CD4-positive, alpha-beta T cell treated with Interleukin-15 for 1 hour (primary cell): ENCODE measurements around the gene ZMYND12.
"Not testable (repeated sequence)": the region's sequence is repeated elsewhere in the genome, so short reads cannot be mapped to it uniquely, and the experiment has no call there.

Source experiments
- DNase-seq: peaks from one replicate; pipeline ENCODE4 v3.0.0-alpha.2; 2020

The ZMYND12 gene, protein sequence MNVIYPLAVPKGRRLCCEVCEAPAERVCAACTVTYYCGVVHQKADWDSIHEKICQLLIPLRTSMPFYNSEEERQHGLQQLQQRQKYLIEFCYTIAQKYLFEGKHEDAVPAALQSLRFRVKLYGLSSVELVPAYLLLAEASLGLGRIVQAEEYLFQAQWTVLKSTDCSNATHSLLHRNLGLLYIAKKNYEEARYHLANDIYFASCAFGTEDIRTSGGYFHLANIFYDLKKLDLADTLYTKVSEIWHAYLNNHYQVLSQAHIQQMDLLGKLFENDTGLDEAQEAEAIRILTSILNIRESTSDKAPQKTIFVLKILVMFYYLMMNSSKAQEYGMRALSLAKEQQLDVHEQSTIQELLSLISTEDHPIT

DNA sequence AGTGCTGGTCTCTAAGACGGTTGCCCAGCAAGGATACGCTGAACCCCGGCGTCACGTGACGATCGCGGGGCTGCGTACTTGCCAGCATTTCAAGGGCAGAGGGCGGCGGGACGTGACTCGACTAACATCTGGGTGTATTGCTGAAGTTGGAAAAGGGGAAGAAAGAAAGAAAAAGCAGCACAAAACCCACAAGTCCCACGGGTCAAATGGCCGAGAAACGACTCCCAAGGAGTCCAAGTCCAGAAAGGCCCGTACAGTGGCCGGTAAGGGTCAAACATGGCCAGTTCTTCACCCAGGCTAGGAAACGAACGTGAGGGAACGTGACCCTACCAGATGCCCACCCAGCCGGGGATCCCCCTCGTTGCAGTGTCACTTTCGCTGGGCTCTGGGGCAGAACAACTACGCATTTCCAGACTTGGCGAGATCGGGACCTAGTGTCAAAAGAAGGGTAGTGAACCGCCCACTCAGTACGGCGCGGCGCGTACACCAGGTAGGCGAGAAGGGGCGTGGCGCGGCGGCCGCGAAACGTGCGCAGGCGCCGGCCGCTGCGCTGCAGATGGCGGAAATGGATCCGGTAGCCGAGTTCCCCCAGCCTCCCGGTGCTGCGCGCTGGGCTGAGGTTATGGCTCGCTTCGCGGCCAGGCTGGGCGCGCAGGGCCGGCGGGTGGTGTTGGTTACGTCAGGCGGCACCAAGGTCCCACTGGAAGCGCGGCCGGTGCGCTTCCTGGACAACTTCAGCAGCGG lies at the start of gene ZMYND12, which contains the start of gene PPCS:
TSS of gene ZMYND12 (minus strand) at position 13 of the 744 bp plus-strand sequence. CDS start 25 bp downstream, outside the sequence.
TSS of gene PPCS (plus strand) at position 534 of the 744 bp plus-strand sequence. CDS start at position 557, 23 bp downstream.
- DNase-seq = peak; percentile 91

DNA sequence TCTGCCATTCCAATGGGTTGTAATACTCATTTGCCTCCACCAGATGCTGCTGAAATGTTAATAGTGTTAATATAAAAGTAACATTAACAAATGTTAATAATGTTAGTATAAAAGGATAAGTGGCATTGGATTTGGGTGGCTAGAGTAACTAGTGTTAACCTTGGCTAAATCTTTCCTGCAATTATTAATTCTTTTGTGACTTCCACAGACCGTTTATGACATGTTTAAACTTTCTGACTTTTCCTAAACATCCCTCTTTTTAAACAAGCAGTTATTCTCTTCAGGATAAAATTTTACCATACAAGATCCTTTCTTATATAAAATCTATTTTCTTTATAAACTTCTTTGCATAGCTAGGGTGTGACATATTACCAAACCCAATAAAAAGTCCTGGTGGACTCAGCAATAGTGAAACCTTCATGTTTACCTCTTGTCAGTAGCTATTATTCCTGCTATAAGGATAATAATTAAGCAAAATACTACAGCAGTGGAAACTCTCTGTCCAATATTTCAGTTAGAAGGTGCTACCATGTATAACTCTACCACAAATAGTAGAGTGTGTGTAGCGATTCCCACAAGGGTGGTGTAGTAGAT lies 48.8 kb upstream of the ZMYND12 start:
- no peak for DNase-seq

DNA sequence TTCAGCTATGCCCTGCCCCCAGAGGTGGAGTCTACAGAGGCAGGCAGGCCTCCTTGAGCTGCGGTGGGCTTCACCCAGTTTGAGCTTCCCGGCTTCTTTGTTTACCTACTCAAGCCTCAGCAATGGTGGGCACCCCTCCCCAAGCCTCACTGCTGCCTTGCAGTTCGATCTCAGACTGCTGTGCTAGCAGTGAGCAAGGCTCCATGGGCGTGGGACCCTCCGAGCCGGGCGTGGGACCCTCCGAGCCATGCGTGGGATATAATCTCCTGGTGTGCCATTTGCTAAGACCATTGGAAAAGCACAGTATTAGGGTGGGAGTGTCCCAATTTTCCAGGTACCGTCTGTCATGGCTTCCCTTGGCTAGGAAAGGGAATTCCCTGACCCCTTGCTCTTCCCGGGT lies 46.2 kb upstream of the ZMYND12 start:
- not testable (repeated sequence) for DNase-seq

DNA sequence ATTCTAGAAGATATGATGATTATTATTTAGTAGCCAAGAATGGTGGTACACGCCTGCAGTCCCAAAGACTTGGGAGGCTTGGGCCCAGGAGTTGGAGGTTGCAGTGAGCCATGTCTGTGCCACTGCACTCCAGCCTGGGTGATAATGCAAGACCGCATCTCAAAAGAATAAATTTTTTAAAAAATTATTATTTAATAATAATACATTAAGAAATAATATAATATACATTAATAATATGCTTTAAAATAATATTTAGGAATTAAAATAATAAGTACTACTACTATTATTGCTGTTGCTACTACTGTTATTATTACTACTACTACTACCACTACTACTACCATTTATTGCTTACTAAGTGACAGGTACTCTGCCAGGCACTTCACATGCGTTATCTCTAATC lies 34.4 kb upstream of the ZMYND12 start:
- DNase-seq = no peak

DNA sequence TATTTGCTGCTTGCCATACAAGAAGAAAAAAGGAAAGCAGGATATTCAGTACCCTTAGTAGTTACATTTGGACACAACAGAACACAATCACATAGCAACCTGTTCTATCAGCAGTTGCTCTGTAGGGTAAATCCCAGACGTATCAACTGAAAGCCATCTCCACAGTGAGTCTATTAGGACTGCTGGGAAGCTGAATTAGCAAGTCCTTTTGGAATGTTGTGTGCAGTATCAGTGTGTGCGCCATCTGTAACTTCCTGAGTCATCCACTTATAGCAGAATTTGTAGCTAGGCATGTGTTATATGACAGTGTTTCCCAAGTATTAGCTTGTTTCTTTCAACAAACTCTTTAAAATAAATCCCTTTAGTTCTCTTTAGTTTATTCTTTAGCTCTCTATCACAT lies 28.6 kb upstream of the ZMYND12 start:
- DNase-seq = no peak

DNA sequence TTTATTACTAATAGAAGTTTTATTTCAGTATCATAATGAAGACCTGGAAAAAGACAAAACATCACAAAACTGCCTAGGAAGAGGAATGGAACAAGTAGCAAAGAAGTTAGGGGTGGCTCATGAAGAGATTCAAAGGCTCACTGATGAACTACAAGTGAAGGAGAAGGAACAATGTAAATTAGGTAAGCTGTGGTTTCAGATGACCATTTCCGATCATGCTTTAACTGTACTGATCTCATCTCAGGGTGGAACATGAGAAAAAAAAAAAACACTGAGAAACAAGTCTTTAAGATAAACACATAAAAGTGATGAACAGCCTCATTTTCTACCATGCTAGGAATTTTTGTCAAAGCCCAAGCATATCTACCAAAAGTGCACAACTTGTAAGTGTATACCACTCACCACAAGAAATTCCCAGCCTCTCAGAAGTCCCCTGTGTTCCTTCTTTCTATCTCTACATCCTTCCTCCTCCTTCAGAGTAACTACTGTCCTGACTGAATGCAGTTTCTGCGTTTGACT lies 26.9 kb upstream of the ZMYND12 start:
- no peak for DNase-seq

DNA sequence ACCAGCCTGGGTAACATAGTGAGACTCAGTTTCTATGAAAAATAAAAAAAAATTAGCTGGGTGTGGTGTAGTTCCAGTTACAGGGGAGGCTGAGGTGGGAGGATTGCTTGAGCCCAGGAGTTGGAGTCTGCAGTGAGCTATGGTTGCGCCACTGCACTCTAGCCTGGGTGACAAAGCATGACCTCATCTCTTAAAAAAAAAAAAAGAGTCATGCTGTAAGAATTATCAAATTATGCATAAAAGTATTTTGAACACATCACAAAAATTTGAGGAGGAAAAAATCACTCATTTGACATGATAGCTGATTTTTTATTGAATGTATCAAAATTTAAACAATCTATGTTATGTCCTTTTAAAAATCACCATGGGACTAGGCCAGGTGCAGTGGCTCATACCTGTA lies 25.1 kb upstream of the ZMYND12 start:
- DNase-seq = no peak

DNA sequence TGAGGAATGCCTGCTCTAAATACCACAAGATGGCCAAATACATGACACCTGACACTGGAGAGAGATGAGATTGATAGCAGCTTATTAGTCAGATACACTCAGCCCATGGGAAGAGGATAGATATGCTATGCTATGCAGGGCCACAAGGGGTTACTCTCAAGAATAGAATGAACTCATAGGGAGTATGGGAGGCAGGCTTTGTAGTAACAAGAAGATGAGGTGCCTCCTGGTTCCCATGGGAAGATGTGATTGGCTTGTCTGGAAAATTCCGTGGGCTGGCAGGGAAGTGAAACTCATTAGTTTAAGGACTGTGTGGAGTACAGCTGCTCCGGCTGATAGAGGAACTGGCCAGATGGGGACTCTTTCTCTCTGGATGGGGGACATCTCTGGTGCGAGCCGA lies 23.8 kb upstream of the ZMYND12 start:
- DNase-seq = no peak

DNA sequence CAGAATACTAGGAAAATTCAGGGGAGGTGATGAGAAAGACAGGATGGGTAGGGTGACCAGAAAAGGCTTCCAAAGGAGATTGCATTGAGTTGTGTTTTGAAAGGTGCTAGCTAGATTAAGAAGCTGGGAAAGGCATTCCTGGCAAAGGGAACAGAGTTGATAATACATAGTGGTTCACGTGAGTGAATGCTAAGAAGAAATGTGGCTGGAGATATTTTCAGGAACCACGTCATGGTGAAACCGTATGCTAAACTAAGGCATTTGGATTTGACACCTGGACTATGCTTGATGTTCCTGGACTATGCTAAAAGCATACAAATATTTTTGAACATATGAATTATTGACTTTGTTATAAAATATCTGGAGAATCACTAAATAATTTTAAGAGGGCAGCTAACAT lies 22.0 kb upstream of the ZMYND12 start:
- no peak for DNase-seq

DNA sequence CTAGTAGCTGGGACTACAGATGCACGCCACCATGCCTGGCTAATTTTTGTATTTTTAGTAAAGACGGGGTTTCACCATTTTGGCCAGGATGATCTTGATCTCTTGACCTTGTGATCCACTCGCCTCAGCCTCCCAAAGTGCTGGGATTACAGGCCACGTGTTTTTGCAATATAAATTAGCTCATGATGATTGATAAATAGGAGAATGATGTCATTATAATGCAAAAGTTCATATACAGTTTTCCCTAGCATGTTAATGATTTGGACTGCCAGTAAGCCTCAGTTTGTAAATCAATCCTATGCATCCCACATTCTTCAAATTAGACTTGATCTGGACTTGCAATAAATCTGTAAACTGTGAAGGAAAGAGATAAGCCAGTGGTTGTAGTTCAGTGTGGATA lies 21.5 kb upstream of the ZMYND12 start:
- DNase-seq = not testable (repeated sequence)

DNA sequence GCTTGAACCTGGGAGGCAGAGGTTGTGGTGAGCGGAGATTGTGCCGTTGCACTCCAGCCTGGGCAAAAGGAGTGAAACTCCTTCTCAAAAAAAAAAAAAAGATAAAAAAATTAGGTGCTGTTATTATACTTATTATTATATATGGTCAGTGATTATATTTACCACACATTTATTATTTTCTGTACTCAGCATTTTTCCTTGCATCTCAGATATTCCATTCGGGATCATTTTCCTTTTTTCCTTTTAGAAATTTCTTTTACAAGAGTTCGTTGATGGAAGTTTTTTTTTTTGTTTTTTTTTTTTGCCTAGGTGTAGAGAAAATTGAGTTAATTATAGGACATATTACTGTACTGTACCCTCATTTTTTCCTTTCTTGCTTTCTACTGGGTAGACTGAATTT lies 20.8 kb upstream of the ZMYND12 start:
- DNase-seq = no peak

DNA sequence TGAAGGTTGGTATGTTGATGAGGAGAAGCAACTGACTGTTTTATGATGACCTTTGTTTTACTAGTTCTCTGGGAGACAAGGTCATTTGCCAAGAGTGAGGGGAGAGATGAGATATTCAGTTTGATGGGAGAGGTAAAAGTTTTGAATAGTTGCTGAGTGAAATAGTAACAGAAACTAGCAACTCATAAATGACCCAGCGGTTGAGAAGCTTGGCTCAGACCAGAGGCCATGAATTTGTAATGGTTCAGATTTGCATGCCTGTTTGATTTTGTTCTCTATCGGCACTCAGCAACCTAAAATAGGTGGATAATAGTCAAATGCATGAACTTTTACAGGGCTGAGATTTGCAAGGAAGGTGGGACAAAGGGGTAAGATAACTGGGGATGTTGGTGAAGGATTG lies 13.9 kb upstream of the ZMYND12 start:
- DNase-seq = no peak

DNA sequence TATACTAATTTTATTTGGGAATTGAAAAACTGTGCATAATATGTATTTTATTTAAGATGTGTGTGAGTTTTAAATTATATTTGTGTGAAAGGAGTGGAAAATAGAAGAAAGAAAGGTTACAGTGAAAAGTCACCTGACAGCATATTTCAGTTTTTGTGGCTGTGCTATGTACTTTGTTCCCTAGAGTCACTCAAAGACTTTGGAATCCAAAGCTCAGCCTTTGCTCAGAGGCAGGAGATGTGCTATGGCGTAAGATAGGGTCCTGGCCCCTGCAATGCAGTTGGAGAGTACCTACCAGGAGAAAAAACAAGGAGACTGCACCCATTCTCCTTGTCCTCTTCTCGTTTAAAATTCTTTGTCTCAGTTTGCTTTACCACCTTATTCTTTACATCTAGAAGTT lies 10.2 kb upstream of the ZMYND12 start:
- no peak for DNase-seq

DNA sequence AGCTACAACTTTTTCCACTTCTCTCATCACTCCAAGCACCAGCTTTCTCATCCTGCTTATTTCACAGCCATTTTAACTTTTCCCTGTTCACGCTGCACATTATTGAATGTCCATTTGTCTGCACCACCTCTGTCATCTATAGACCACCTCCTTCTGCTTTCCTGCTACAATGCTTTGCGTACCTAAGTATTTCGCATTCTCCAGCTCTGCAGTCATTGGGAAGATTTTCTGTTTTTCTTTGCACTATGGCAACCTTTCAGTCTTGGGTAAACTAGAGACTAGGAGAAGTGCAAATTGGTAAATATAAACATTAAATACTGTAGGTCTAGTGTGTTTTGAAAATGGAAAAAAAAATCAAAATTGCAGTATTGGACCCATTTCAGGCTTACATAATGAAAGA lies 8.1 kb upstream of the ZMYND12 start:
- DNase-seq = no peak

DNA sequence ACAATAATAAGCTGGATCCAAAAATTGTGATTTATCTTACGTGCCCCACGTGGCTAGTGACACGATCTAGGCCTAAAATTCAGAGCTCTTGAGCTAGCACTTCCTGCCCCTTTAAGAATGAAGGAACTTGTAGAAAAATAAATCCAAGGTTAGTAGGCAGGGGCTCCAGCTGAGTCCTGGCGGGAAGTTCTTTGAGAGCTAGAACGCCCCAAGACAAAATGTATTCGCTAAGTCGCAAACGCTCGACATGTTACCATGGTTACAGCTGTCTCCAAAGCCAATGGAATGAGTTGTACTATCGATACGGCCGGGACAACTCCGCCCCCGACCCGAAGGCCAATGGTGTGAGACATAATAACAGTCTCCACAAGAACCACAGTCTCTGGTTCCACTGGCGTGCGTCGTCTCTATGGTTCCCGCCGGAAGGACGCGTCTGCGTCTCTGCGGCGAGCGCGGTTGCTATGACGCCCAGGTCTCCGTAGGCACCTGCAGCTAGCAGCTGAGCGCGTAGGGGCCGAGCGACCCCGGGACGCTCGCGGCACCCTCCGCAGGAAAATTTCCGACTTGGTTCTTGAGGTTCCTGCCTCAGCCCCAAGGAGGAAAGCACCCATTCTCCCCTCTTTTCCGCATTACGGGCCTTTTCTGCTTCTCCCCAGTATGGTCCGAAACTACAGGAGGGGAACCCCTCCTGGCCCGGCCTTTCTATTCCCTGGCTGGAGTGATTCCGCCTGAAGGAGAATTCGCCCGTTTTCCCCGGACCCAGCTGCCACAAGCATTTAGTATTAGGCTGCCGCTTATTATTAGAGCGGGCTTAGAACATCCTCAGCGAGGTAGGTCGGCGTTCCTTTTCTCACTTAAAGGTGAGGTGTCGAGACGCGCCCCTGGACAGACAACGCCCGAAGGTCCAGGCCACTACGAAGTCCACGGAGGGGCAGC lies 7.3 kb upstream of the ZMYND12 start, which contains the start of gene CCDC30:
TSS of gene CCDC30 (plus strand) at position 459 of the 936 bp plus-strand sequence. CDS start 17,266 bp downstream, outside the sequence.
- peak; percentile 98 for DNase-seq

DNA sequence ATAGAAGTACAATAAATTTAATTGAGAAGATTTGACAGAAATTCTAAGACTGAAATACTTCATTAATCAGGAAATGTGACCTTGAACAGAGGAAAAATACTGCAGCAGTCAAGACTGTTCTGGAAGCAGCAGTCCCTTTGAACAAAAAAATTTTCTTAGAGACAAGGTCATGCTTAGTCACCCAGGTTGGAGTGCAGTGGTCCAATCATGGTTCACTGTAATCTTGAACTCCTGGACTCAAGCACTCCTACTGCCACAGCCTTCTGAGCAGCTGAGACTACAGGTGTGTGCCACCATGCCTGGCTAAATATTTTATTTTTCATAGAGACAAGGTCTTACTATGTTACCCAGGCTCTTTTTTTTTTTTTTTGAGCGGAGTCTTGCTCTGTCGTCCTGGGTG lies 5.4 kb upstream of the ZMYND12 start:
- no peak for DNase-seq

DNA sequence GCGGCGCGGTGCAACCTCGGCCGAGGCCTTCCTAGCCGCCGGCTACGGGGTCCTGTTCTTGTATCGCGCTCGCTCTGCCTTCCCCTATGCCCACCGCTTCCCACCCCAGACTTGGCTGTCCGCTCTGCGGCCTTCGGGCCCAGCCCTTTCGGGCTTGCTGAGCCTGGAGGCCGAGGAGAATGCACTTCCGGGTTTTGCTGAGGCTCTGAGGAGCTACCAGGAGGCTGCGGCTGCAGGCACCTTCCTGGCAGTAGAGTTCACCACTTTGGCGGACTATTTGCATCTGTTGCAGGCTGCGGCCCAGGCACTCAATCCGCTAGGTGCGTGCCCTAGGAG lies 900 bp upstream of the ZMYND12 start:
- peak; percentile 62 for DNase-seq

DNA sequence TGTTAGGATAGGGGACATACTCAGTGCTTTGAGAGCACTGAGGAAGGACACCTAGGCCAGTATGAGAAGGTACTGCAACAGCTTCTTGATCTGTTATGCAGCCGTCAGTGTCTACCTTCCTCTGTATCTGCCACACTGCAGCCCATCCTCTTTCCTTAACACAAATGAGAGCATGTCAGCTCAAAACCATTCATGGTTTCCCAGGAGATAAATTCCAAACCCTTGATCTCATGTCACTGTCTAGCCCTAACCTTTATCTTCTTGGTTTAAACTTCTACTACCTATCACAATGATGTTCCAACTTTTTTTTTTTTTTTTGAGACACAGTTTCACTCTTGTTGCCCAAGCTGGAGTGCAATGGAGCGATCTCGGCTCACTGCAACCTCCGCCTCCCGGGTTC lies 1.4 kb downstream of the ZMYND12 start:
- no peak for DNase-seq

DNA sequence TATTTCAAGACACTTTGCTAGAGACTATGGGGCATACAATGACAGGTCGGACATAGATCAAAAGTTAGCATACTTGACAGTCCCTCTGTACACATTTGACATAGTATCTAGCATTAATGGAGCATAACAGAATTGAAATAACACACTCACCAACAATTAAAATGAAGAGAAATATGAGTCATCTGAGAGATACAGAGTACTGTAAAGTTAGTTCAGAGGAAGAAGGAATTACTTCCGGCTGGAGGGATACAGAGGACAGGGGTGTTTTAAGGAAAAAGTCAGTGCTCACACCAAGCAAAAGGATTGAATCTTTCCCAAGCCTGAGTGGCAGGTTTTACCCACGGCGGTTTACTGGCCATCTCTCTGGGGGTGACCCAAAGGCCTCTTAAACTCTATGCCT lies 2.4 kb downstream of the ZMYND12 start:
- no peak for DNase-seq

DNA sequence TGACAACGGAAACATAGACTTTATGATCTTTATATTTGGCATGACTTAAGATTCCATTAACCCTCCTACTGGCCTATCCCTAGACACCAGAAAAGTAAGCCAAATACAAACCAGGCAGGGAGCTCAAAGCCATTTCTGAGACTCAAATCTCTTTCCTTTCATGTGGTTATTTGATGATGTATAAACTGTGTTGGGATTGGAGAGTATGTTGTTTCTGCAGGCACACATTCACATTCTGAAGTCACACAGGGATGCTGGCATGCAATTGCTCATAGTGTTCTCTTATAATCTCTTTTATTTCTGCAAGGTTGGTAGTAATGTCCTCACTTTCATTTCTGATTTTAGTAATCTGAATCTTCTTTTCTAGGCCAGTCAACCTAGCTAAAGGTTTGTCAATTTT lies 5.8 kb downstream of the ZMYND12 start:
- no peak for DNase-seq

DNA sequence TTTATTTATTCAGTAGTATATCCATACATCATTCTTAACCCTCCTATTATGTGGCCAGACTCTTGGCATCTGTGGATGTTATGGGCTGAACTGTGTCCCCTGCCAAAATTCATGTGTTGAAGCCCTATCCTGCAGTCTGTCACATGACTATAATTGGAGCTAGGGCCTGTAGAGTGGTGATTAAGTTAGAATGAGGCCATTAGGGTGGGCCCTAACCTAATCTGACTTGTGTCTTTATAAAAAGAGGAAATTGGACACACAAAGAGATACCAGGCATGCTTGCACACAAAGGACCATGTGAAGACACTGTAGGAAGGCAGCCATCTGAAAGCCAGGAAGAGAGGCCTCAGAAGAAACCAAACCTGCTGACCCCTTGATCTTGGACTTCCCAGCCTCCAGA lies 6.6 kb downstream of the ZMYND12 start:
- no peak for DNase-seq

DNA sequence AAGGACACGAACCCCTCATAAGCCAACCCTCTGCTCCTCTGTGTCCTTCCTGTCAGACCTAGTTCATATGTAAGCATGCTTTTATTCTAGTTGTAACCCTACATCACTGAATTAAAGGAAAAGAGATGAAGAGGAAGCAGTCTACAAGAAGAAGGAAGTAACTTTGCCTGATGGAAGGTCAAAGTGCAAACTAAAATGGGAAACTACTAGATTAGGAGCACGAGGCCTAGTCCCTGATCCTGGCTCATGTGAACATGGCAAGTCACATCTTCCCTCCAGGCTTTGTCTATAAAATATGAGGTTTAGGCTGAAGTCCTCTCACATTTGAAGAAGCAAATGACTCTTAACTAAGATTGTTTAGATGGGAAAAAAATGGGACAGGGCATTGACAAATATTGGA lies 13.2 kb downstream of the ZMYND12 start:
- no peak for DNase-seq

DNA sequence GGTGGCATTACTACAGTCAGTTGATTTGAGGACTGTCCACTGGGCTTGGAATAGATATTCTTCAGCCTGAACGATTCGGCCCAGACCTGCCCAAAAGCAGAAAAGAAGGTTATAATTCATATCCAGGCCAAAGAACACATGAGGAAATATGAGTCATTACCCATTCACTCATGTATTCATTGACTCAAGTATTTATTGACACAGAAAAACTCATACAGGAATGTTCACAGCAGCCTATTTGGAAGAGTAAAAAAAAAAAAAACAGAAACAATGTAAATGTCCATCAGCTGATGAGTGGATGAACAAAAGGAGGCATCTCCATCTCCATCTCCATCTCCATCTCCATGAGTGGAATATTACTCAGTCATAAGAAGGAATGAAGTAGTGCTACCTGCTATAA lies 15.9 kb downstream of the ZMYND12 start:
- DNase-seq = no peak
